ENCODE data around the gene DOK7. TPM values are rescaled to one million over a fixed set of nuclear protein-coding genes. Genes with fewer than 3 reads are reported as not detected.

The DOK7 gene
- total RNA-seq, 4 donors from 2014 or later, result 8.1 to 42.0 (median 13.2) TPM

GRCh38 chr4:3449047-3449573, 14.0 kb upstream of the DOK7 start:
- no peak for TF ChIP-seq CTCF (IDR thresholded peaks at IDR 0.05 in 4 of 5, conservative IDR thresholded peaks at IDR 0.05 in 1 of 5)
- no peak for TF ChIP-seq POLR2A (IDR thresholded peaks at IDR 0.05)
- no peak overlapping the region for H3K4me3 ChIP-seq
- ATAC-seq, result no peak
- H3K27me3 ChIP-seq, result no peaks in the 10 kb centered on the region
- DNase-seq, result no peak
- no peaks in the 10 kb centered on the region for H3K36me3 ChIP-seq
- peaks cover 0 to 4% of the 10 kb centered on the region in 2 donors for H3K4me1 ChIP-seq
- in situ Hi-C loops (cut with MboI; ENCODE audit: low sequenced_read_pairs in 4 of 4), result no loop called here
- no peaks in the 10 kb centered on the region for H3K9me3 ChIP-seq
- intact Hi-C loops (cut with DNase I; ENCODE audit: low total_unique reads), result loop anchor here (10.0 kb wide), 1 partner anchor 254 kb away; no protein-coding TSS in a partner anchor
- H3K27ac ChIP-seq, result no peak overlapping the region

- ATAC-seq, result no peak
- DNase-seq, result no peak
- Histone ChIP-seq H3K4me1 (peaks cover 0 to 4% of the 10 kb centered on the region in 2 donors), H3K27ac (no peak overlapping the region), H3K27me3 (no peaks in the 10 kb centered on the region), H3K4me3 (no peak overlapping the region), H3K36me3 (no peaks in the 10 kb centered on the region), H3K9me3 (no peaks in the 10 kb centered on the region)
- in situ Hi-C loops (cut with MboI; ENCODE audit: low sequenced_read_pairs in 4 of 4) (loop anchor here in 2 of 4 donors (10.0 to 25.0 kb wide), 3 partner anchors 95 to 238 kb away; no protein-coding TSS in a partner anchor), intact Hi-C loops (cut with DNase I; ENCODE audit: low total_unique reads) (loop anchor here (10.0 kb wide), 1 partner anchor 255 kb away; no protein-coding TSS in a partner anchor)
- no peak for TF ChIP-seq POLR2A (IDR thresholded peaks at IDR 0.05)
- TF ChIP-seq CTCF (IDR thresholded peaks at IDR 0.05 in 4 of 5, conservative IDR thresholded peaks at IDR 0.05 in 1 of 5), result no peak
These were observed 13.3 kb upstream of the DOK7 start for GRCh38 chr4:3449574-3450534.

GRCh38 chr4:3450643-3451042, 12.5 kb upstream of the DOK7 start:
- DNase-seq, result no peak
- Histone ChIP-seq H3K27me3 (no peaks in the 10 kb centered on the region), H3K36me3 (no peaks in the 10 kb centered on the region), H3K9me3 (no peaks in the 10 kb centered on the region), H3K27ac (no peak overlapping the region), H3K4me3 (no peak overlapping the region), H3K4me1 (peaks cover 0 to 4% of the 10 kb centered on the region in 2 donors)
- in situ Hi-C loops (cut with MboI; ENCODE audit: low sequenced_read_pairs in 4 of 4) (loop anchor here in 2 of 4 donors (10.0 to 25.0 kb wide), 3 partner anchors 96 to 238 kb away; no protein-coding TSS in a partner anchor), intact Hi-C loops (cut with DNase I; ENCODE audit: low total_unique reads) (no loop called here)
- TF ChIP-seq POLR2A (IDR thresholded peaks at IDR 0.05), result no peak
- TF ChIP-seq CTCF (IDR thresholded peaks at IDR 0.05 in 4 of 5, conservative IDR thresholded peaks at IDR 0.05 in 1 of 5), result no peak
- ATAC-seq, result no peak

GRCh38 chr4:3451956-3452355, 11.2 kb upstream of the DOK7 start:
- ATAC-seq, result no peak
- peak overlapping the region in 1 of 4 donors; percentile 69 for H3K27ac ChIP-seq
- in situ Hi-C loops (cut with MboI; ENCODE audit: low sequenced_read_pairs in 4 of 4) (loop anchor here in 2 of 4 donors (10.0 to 25.0 kb wide), 3 partner anchors 97 to 240 kb away; no protein-coding TSS in a partner anchor), intact Hi-C loops (cut with DNase I; ENCODE audit: low total_unique reads) (no loop called here)
- peaks cover 0 to 4% of the 10 kb centered on the region in 2 donors for H3K4me1 ChIP-seq
- TF ChIP-seq POLR2A (IDR thresholded peaks at IDR 0.05), result no peak
- TF ChIP-seq CTCF (IDR thresholded peaks at IDR 0.05 in 4 of 5, conservative IDR thresholded peaks at IDR 0.05 in 1 of 5), result no peak
- H3K4me3 ChIP-seq, result no peak overlapping the region
- H3K27me3 ChIP-seq, result no peaks in the 10 kb centered on the region
- no peaks in the 10 kb centered on the region for H3K36me3 ChIP-seq
- H3K9me3 ChIP-seq, result no peaks in the 10 kb centered on the region
- DNase-seq, result no peak
